Body of pancreas (tissue), 4 donors: ENCODE results near the gene AFF3.

Source experiments
- CTCF ChIP-seq, 7 experiments: fragments of 450-650 bp in 4 of 7; fragments of 200-600 bp in 3 of 7; sonication (generic) in 3 of 7; IDR thresholded peaks; one replicate each; pipeline ENCODE4 v1.5.1; 2016 to 2019; ENCODE audit warnings: antibody characterized with exemption in 7 of 7
- POLR2A ChIP-seq, 3 donors: fragments of 450-650 bp; IDR thresholded peaks; one replicate each; pipeline ENCODE4 v1.6.1; 2016; ENCODE audit warnings: antibody characterized with exemption in 3 of 3, mild to moderate bottlenecking in 2 of 3

- TF ChIP-seq CTCF (IDR thresholded peaks at IDR 0.05) (no peak), POLR2A (IDR thresholded peaks at IDR 0.05) (no peak)
These were observed 366.0 kb downstream of the AFF3 start for GRCh38 chr2:99776206-99776905.
